ENCODE results near the gene PTPN7.

DNA sequence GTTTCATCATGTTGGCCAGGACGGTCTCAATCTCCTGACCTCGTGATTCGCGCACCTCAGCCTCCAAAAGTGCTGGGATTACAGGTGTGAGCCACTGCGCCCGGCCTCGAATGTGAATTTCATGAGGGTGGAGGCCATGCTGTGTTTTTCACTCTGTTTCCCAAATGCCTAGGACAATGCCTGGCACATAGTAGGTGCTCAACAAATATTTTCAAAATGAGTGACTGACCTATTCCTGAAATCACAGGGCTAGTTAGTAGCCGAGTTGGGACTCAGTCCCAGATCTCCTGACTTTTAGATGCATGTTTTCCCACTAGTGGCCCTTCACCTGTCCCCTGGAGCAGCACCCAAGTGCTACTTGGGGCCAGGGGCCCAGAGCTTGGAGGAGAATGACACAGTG is 44.1 kb downstream of the PTPN7 start:
- TF ChIP-seq, protein P1, sequence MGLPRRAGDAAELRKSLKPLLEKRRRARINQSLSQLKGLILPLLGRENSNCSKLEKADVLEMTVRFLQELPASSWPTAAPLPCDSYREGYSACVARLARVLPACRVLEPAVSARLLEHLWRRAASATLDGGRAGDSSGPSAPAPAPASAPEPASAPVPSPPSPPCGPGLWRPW (IDR thresholded peaks at IDR 0.05): no peak
- TF ChIP-seq POLR2A (IDR thresholded peaks at IDR 0.05; ENCODE audit: low read length) (no peak), NFE2L2 (conservative IDR thresholded peaks at IDR 0.05; ENCODE audit: low read length) (no peak)
- TF ChIP-seq, protein P2, sequence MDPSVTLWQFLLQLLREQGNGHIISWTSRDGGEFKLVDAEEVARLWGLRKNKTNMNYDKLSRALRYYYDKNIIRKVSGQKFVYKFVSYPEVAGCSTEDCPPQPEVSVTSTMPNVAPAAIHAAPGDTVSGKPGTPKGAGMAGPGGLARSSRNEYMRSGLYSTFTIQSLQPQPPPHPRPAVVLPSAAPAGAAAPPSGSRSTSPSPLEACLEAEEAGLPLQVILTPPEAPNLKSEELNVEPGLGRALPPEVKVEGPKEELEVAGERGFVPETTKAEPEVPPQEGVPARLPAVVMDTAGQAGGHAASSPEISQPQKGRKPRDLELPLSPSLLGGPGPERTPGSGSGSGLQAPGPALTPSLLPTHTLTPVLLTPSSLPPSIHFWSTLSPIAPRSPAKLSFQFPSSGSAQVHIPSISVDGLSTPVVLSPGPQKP (IDR thresholded peaks at IDR 0.05; ENCODE audit: low read depth, low read length): no peak
- TF ChIP-seq, protein P3, sequence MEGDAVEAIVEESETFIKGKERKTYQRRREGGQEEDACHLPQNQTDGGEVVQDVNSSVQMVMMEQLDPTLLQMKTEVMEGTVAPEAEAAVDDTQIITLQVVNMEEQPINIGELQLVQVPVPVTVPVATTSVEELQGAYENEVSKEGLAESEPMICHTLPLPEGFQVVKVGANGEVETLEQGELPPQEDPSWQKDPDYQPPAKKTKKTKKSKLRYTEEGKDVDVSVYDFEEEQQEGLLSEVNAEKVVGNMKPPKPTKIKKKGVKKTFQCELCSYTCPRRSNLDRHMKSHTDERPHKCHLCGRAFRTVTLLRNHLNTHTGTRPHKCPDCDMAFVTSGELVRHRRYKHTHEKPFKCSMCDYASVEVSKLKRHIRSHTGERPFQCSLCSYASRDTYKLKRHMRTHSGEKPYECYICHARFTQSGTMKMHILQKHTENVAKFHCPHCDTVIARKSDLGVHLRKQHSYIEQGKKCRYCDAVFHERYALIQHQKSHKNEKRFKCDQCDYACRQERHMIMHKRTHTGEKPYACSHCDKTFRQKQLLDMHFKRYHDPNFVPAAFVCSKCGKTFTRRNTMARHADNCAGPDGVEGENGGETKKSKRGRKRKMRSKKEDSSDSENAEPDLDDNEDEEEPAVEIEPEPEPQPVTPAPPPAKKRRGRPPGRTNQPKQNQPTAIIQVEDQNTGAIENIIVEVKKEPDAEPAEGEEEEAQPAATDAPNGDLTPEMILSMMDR (IDR thresholded peaks at IDR 0.05): no peak
